Hematopoietic multipotent progenitor cell treated with erythropoietin and hydrocortisone succinate and interleukin-3 and kit ligand, for 8 days (in vitro differentiated cells): Measurements from ENCODE around the gene UBB.

Source experiments
- DNase-seq: peaks from one replicate; pipeline ENCODE4 v3.0.0-alpha.2; 2015

The UBB gene

GRCh38 chr17:16419074-16419928 is 38.4 kb downstream of the UBB start:
- DNase-seq, result peak; percentile 86

- DNase-seq, result peak; percentile 69
Observed at GRCh38 chr17:16419929-16420271, 39.0 kb downstream of the UBB start.

DNA sequence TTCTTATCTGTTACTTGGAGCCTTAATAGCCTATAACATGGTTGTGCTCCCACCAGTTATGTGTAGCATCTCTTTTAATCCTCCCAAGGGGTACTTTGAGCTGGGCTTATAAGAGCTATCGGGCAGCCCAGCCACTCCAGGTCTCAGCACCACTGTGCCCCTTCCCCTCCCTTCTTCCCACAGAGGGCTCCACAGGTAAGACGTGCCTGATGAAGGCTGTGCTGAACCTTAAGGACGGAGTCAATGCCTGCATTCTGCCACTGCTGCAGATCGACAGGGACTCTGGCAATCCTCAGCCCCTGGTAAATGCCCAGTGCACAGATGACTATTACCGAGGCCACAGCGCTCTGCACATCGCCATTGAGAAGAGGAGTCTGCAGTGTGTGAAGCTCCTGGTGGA is 41.5 kb downstream of the UBB start:
- no peak for DNase-seq

DNA sequence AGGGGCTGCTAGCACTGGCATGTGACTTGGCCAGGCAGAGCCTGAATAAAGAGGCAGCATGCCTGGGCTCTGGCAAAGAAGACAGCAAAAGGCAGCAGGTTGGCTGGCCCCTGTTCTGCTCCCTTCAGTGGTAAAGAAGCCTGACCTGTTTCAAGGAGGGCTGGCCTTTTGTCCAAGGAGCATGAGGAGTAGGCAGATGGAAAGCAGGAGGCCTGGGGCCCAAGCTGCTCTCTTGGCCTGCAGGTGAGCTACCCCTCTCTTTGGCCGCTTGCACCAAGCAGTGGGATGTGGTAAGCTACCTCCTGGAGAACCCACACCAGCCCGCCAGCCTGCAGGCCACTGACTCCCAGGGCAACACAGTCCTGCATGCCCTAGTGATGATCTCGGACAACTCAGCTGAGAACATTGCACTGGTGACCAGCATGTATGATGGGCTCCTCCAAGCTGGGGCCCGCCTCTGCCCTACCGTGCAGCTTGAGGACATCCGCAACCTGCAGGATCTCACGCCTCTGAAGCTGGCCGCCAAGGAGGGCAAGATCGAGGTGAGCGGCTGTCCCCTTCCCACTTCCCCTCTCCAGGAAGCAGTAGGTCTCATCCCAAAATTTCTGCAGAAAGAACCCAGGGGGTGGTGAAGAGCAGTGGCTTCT is 42.5 kb downstream of the UBB start:
- no peak for DNase-seq

- no peak for DNase-seq
Observed at GRCh38 chr17:16425202-16425601, 44.3 kb downstream of the UBB start.

GRCh38 chr17:16425698-16426659 is 45.1 kb downstream of the UBB start:
- no peak for DNase-seq

DNA sequence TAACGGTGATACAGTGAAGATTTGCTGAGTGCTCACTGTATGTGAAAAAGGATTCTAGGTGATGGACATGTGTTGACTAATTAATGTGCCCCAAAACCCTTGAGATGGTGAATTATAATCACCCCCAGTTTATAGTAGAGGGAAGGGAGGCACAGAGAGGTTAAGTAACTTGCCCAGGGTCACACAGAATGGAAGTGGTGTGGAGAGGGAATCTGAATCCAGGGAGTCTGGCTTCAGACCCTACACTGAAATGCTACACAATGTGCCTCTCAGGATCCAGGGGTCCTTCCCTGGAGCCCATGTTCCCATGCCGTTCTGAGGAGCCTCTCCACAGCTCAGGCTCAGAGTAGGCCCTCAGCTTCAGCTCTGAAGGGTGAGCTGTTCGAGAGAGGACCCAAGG is 46.1 kb downstream of the UBB start:
- DNase-seq, result no peak

GRCh38 chr17:16428098-16428882 is 47.4 kb downstream of the UBB start:
- peak; percentile 79 for DNase-seq

DNA sequence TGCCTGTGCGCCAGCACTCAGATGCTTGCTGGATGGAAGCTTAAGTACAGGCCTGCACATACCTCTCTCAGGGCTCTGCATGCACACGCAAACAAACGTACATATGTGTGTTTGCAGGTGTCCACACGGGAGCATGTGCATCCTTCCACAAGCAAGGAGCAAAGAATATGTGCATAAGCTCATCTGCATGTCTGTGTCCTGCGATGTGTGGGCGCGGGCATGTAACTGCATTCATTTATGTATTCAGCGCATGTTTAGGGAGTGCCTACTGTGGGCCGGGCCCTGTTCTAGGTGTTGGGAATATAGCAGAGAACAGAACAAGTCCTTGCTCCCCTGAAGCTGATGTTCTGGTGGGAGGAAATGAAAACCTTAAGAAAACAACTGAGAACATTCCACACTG is 48.2 kb downstream of the UBB start:
- DNase-seq, result no peak

DNA sequence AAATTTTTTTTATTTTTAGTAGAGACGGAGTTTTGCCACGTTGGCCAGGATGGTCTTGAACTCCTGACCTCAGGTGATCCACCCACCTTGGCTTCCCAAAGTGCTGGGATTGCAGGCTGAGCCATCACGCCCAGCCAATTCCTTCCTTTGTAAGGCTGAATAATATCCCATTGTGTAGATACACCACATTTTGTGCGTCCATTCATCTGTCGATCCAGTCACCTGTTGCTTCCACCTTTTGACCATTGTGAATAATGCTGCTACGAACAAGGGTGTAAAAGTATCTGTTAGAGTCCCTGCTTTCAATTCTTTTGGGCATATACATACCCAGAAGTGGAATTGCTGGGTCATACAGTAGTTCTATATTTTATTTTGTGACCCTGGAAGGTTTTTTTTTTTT is 49.8 kb downstream of the UBB start:
- no peak for DNase-seq

GRCh38 chr17:16432017-16432416 is 51.1 kb downstream of the UBB start:
- no peak for DNase-seq
